CD14-positive monocyte (primary cell): ENCODE data around the gene THEMIS. TPM values are rescaled to one million over a fixed set of nuclear protein-coding genes. Genes with fewer than 3 reads are reported as not detected.

Source experiments
- DNase-seq, 3 donors: peaks; one replicate each; pipeline ENCODE4 v3.0.0-alpha.2; 2011 to 2022
- H2AFZ ChIP-seq: 2 replicates; pipeline ENCODE4 v1.6.0; 2012; ENCODE audit warnings: mild to moderate bottlenecking, low read depth, low read length, inconsistent platforms; ENCODE audit not compliant: insufficient read depth, poor library complexity, severe bottlenecking
- H3K27ac ChIP-seq, 2 donors: 1 replicate in 1 of 2; 2 replicates in 1 of 2; pipeline ENCODE4 v1.5.1; 2012 to 2013; ENCODE audit warnings: low read length in 2 of 2, control low read depth in 1 of 2, inconsistent platforms in 1 of 2, low read depth in 1 of 2, mild to moderate bottlenecking in 1 of 2
- H3K27me3 ChIP-seq, 2 donors: one replicate each; pipeline versions ENCODE4 v1.6.0 to v1.6.1; 2011 to 2013; ENCODE audit warnings: low read length in 2 of 2; ENCODE audit not compliant: control insufficient read depth in 2 of 2, insufficient read depth in 2 of 2
- H3K36me3 ChIP-seq, 2 donors: replicated peaks in 1 of 2; 1 replicate in 1 of 2; 2 replicates in 1 of 2; pipeline versions ENCODE4 v1.5.1 to v1.6.1; 2012 to 2013; ENCODE audit warnings: low read length in 2 of 2, control low read depth in 1 of 2, inconsistent platforms in 1 of 2, mild to moderate bottlenecking in 1 of 2; ENCODE audit not compliant: insufficient read depth in 2 of 2, control insufficient read depth in 1 of 2
- H3K4me1 ChIP-seq, 2 donors: 1 replicate in 1 of 2; 2 replicates in 1 of 2; pipeline versions ENCODE4 v1.5.1 to v1.6.1; 2012 to 2013; ENCODE audit warnings: low read length in 2 of 2, control low read depth in 1 of 2, inconsistent platforms in 1 of 2, mild to moderate bottlenecking in 1 of 2, moderate library complexity in 1 of 2; ENCODE audit not compliant: insufficient read depth in 2 of 2, control insufficient read depth in 1 of 2
- H3K4me2 ChIP-seq: replicated peaks from 2 replicates; pipeline ENCODE3; 2012; ENCODE audit warnings: low read length, moderate library complexity, mild to moderate bottlenecking; ENCODE audit not compliant: poor library complexity, severe bottlenecking; ENCODE audit errors: extremely low read depth
- H3K4me3 ChIP-seq, 3 experiments: fragments of 200-600 bp in 1 of 3; sonication (generic) in 1 of 3; replicated peaks in 1 of 3; 1 replicate in 2 of 3; 2 replicates in 1 of 3; pipeline ENCODE4 v1.5.1; 2011 to 2013; ENCODE audit warnings: low read length in 3 of 3, mild to moderate bottlenecking in 3 of 3, control low read depth in 2 of 3, low read depth in 2 of 3, inconsistent platforms in 1 of 3, moderate library complexity in 1 of 3
- H3K79me2 ChIP-seq: 2 replicates; pipeline ENCODE4 v1.6.0; 2012; ENCODE audit warnings: mild to moderate bottlenecking, control low read depth, inconsistent platforms, low read length, moderate library complexity; ENCODE audit not compliant: insufficient read depth
- H3K9ac ChIP-seq: 2 replicates; pipeline ENCODE4 v1.6.0; 2017; ENCODE audit warnings: low read length, mild to moderate bottlenecking; ENCODE audit not compliant: insufficient read depth, poor library complexity, severe bottlenecking
- H3K9me3 ChIP-seq, 2 donors: replicated peaks in 1 of 2; 1 replicate in 1 of 2; 2 replicates in 1 of 2; pipeline versions ENCODE4 v1.5.1 to v1.6.1; 2012 to 2013; ENCODE audit warnings: low read length in 2 of 2, control low read depth in 1 of 2; ENCODE audit not compliant: control insufficient read depth in 1 of 2, insufficient read depth in 1 of 2
- H4K20me1 ChIP-seq: 2 replicates; pipeline ENCODE4 v1.6.0; 2012; ENCODE audit warnings: mild to moderate bottlenecking, low read length, control low read depth, moderate library complexity; ENCODE audit not compliant: insufficient read depth
- H3K27ac Mint-ChIP-seq, 7 donors: one replicate each; pipeline ENCODE4 v1.8.0; 2020; ENCODE audit warnings: mild to moderate bottlenecking in 7 of 7, mixed read lengths in 7 of 7, moderate library complexity in 6 of 7, inconsistent platforms in 2 of 7
- H3K27me3 Mint-ChIP-seq, 3 donors: one replicate each; pipeline ENCODE4 v1.8.0; 2021 to 2022; ENCODE audit warnings: low read depth in 3 of 3, mild to moderate bottlenecking in 3 of 3, mixed read lengths in 3 of 3, moderate library complexity in 3 of 3, inconsistent platforms in 1 of 3
- H3K36me3 Mint-ChIP-seq, 2 donors: one replicate each; pipeline ENCODE4 v1.8.0; 2020; ENCODE audit warnings: mixed read lengths in 2 of 2, inconsistent platforms in 1 of 2, mild to moderate bottlenecking in 1 of 2
- H3K4me1 Mint-ChIP-seq: one replicate; pipeline ENCODE4 v1.8.0; 2020; ENCODE audit warnings: mild to moderate bottlenecking, mixed read lengths
- H3K4me3 Mint-ChIP-seq, 2 donors: one replicate each; pipeline ENCODE4 v1.8.0; 2020; ENCODE audit warnings: mild to moderate bottlenecking in 2 of 2, mixed read lengths in 2 of 2, moderate library complexity in 1 of 2
- H3K9me3 Mint-ChIP-seq, 7 donors: one replicate each; pipeline ENCODE4 v1.8.0; 2020 to 2022; ENCODE audit warnings: mixed read lengths in 7 of 7, mild to moderate bottlenecking in 6 of 7, moderate library complexity in 6 of 7, inconsistent platforms in 2 of 7
- CTCF ChIP-seq: fragments of 200-600 bp; IDR thresholded peaks from one replicate; pipeline ENCODE4 v1.8.0; 2022; ENCODE audit warnings: antibody characterized with exemption, mild to moderate bottlenecking
- WGBS: methylation state at CpG from one replicate; pipeline ENCODE4 v1.1.5; 2013; ENCODE audit warnings: missing lambda C conversion rate; ENCODE audit not compliant: insufficient coverage; 5-methylcytosine and 5-hydroxymethylcytosine counted together
- intact Hi-C, 2 donors: fragments of 100-400 bp; cut with micrococcal nuclease; formaldehyde crosslinking; loops; one replicate each; pipeline versions ENCODE4 v1.15.0 to v1.15.1; 2023
- polyA plus RNA-seq, 3 donors: library from polyadenylated mRNA; depleted of rRNA in 1 of 3; unstranded in 2 of 3; stranded (reverse) in 1 of 3; fragments of 300-500 nt in 2 of 3; fragments of >200 nt in 1 of 3; fragmentation: Illumina TruSeq in 2 of 3; gene quantifications; 1 replicate in 2 of 3; 2 replicates in 1 of 3; pipeline ENCODE4 v1.2.3, GENCODE V29; 2012 to 2021

The THEMIS gene
- polyA plus RNA-seq, 3 donors = 0.13 to 0.16 TPM; not detected in 1

DNA sequence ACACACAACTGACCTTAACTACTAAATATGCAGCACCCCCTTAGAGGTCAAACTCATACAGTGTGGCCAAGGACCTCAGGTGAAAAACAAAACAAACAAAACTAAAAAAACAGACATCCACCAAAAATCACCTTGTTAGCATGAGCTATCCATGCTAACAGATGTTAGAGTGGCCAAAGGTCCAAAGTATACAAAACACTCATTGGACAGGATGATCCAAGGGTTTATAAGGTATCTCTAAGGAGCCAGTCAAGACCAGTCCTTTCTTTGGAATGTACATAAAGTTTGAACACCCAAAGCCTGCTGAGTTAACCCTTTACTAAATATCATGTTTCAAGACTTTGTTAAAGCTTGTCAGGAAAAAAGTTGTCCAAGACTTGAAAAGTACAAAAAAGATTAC lies 35.8 kb downstream of the THEMIS start:
- H3K4me3 ChIP-seq = no peak overlapping the region
- Mint-ChIP-seq H3K9me3 (peaks cover 0 to 3% (median 0%) of the 10 kb centered on the region in 7 donors), H3K27me3 (peaks cover 0 to 2% (median 0%) of the 10 kb centered on the region in 3 donors), H3K27ac (no peak overlapping the region), H3K4me3 (no peak overlapping the region), H3K4me1 (no peaks in the 10 kb centered on the region), H3K36me3 (no peaks in the 10 kb centered on the region)
- TF ChIP-seq CTCF = no peak
- H3K9me3 ChIP-seq = no peaks in the 10 kb centered on the region
- H3K4me2 ChIP-seq = no peak overlapping the region
- no peak for DNase-seq
- H3K79me2 ChIP-seq = no peaks in the 10 kb centered on the region
- no peaks in the 10 kb centered on the region for H3K36me3 ChIP-seq
- no peak overlapping the region for H3K27ac ChIP-seq
- H3K4me1 ChIP-seq = no peaks in the 10 kb centered on the region
- no peak overlapping the region for H2AFZ ChIP-seq
- intact Hi-C loops = no loop called here
- no peak overlapping the region for H3K9ac ChIP-seq
- H3K27me3 ChIP-seq = no peaks in the 10 kb centered on the region
- no peaks in the 10 kb centered on the region for H4K20me1 ChIP-seq

GRCh38 chr6:127864701-127865100 lies 36.2 kb downstream of the THEMIS start:
- Histone ChIP-seq H3K79me2 (no peaks in the 10 kb centered on the region), H3K36me3 (no peaks in the 10 kb centered on the region), H4K20me1 (no peaks in the 10 kb centered on the region), H3K9me3 (no peaks in the 10 kb centered on the region), H3K4me2 (no peak overlapping the region), H2AFZ (no peak overlapping the region), H3K4me3 (no peak overlapping the region), H3K4me1 (no peaks in the 10 kb centered on the region), H3K9ac (no peak overlapping the region), H3K27ac (no peak overlapping the region), H3K27me3 (no peaks in the 10 kb centered on the region)
- H3K27ac Mint-ChIP-seq = no peak overlapping the region
- no peak for DNase-seq
- TF ChIP-seq CTCF = no peak
- H3K9me3 Mint-ChIP-seq = peaks cover 0 to 3% (median 0%) of the 10 kb centered on the region in 7 donors
- no peak overlapping the region for H3K4me3 Mint-ChIP-seq
- intact Hi-C loops = no loop called here
- no CpG with 5 or more reads among the region's 2 CpGs for WGBS
- H3K27me3 Mint-ChIP-seq = peaks cover 0 to 2% (median 0%) of the 10 kb centered on the region in 3 donors
- no peaks in the 10 kb centered on the region for H3K36me3 Mint-ChIP-seq
- H3K4me1 Mint-ChIP-seq = no peaks in the 10 kb centered on the region
